GM19043 (cell line): ENCODE results near the gene PLA2G4E.

Experiments used
- ATAC-seq: cut with Tn5 transposase; IDR thresholded peaks from one replicate; pipeline ENCODE4 v1.9.1; 2021; ENCODE audit warnings: low read depth; ENCODE audit not compliant: unreplicated experiment

The PLA2G4E gene

DNA sequence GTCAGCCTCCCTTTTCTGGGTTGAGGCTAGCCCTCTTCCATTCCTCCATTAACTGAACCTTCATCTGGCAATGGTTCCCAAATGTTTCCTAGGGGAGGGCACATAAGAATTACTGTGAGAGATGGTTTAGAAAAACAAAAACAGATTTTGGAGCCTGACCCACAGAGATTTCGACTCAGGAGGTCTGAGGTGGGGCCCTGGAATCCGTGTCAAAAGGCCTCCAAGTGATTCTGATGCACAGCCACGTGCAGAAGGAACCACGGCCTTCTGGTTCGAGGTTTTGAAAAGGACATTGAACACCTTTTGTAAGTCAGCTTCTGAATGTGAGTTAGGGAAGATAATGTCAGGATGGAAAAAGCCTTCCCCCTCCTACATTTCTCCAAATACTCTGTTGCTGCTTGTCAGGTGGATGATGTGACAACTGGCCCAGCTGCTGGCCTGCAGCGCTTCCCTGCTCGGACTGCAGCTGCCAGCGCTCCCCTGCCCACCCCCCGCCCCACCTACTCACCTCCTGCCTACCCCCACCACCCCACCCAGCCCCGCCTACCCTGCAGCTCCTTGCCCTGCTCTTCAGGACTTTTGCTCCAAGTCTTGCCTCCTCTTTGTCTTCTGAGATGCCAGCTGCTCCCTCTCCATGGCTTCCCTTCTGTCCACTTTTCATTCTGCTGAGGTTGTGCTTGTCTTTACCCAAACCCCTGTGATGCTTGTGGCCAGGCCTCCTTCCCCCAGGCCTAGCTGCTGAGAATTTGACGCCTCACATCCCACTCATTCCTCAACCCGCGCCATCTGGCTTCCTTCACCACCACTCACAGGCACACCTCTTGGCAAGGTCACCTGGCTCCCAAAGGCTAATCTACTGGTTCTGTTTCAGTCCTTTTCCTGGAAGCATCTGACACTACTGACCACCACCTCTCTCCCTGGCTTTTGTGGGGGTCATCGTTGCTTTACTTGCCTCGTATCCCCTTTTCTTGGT is 55.1 kb downstream of the PLA2G4E start:
- ATAC-seq = no peak

DNA sequence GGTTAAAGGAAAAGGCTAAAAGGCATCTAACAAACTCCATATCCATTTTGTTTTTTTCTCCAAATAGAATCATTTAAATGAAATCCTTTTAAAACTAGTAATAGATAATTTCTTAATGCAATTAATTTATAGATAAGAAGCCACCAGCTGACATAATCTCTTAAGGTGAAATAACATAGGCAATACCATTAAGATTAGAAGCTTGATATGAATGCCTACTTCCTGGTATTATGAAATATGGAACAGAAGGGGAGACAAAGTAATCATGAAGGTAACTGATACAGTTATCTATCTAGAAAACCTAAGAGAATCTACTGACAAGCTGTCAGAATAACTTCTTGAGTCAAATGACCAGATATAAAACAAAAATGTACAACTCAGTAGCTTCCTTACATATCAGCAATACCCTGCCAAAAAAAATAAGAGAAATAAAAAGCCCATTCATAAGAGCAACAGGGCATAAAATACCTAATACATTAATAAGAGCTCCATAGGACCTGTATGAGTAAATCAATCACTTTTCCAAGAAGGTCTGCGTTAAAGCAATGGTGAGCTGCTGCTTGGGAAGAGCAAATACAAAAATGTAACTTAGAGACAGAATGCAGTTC is 59.1 kb downstream of the PLA2G4E start:
- no peak for ATAC-seq

DNA sequence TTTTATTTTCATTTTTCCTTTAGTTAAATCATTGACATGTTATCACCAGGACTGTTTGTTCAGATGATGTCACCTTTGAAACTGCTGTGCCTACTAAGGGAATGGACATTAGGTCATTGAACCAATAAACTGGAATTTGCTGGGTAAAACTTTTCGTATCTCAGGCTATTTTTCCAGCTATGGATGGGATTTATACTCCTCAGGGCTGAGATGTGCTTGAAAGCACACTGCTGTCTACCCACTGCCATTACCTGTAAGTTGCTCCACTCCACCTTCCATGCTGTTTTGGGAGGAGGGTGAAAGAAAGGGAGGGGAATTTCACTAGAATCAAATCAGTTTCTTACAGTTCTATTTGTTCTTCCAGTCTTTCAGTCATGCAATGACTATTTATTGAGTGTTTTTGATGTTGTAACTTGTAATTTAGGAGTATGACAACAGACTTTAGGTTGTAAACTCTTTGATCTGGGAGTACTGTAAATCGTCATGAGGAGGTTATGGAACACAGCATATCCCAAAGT is 59.8 kb downstream of the PLA2G4E start:
- ATAC-seq = no peak

DNA sequence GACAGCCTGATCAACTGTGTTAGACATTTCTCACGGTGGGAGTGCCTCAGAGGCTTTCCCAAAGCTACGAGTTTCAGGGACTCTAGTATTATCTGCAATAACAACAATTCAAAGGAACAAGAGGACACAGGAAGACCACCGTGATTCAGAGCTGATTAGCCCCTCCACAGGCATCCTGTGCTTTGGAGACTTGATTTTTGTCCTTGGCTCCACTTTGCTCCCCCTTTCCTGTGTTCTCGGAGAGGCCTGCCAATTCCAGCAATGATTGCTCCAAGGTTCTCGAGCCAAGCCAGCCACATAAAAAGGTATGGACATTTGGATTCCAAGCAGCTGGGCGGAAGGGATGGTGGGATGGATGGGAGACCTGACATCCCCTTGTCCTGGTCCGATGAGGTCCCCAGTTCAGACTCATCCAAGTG is 62.8 kb downstream of the PLA2G4E start:
- ATAC-seq = no peak

DNA sequence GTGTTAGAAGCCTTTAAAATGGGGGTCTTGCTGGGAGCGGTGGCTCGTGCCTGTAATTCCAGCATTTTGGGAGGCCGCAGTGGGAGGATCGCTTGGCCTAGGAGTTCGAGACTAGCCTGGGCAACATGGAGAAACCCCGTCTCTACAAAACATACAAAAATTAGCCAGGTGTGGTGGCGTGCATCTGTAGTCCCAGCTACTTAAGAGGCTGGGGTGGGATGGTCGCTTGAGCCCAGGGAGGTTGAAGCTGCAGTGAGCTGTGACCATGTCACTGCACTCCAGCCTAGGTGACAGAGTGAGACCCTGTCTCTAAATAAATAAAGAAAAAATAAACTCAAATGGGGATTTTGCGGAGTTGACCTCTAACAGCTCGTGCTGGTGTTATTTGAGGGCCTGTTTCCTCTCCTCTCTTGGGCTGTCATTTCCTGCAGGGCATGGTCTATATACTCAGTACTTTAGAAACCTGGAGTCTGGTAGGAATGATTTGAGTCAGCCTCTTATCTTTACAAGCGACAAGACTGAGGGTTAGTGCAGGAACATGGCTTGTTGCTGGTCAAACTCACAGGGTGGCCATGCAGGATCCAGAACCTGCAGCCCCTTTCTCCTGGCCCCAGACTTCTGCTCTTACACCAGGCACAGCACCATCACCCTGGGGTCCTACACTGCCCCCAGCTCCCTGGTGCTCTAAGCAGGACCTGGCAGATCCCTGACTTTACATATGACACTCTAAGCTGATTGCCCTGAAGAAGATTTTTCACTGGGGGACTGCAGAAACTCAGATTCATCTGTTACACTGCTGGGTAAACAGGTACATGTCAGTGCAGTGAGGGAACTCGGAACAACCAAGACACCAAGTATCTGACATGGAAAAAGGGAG is 63.6 kb downstream of the PLA2G4E start:
- ATAC-seq = peak; percentile 87

DNA sequence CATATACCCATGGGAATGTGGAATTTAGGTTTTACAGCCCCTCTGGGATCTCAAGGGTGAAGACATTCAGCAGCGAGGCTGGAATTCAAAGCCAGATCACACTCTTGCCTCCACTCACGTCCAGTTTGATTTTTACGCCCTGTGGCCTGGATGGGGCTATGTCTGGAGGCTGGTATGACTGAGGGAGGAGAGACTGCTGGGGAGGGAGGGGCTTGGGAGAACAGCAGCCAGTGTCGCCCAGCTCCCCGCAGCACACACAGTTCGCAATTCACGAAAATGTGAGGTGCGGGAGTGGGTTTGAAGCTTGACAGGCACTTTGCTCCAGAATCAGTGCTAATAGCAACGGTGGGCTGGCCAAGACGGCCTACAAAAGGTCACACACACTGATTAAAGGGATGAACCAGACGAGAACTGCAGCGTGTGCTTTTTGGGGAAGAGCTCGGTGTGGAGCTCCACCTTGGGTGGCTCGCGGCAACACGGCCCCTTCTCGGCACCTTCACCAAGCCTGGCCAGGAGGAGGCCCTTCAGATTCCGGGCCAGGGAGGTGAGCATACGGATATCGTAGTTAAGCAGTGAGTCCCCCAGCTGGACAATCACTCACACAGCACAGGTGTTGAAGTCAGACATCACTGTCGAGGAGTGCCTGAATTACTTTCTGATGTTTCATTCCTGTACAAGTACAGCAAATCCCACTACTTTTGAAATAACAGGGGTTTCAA is 64.9 kb downstream of the PLA2G4E start:
- no peak for ATAC-seq

DNA sequence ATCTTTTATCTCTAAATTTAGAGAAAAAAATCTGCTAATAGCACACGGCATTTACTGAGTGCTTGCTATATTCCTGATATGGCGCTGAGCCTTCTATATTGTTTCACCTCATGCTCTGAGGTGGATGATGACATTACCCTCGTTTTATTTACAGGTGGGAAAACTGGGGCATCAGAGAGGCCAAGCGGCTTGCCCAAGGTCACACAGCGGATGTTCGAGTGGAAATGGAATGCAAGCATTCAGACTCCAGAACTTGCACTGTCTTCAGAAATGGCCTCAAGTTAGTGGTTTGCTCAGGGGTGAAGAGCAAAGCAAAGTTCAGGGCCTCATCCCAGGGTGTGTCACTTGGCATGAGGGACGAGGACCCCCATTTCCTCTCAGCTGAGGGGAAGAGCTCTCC is 65.7 kb downstream of the PLA2G4E start:
- ATAC-seq = no peak

DNA sequence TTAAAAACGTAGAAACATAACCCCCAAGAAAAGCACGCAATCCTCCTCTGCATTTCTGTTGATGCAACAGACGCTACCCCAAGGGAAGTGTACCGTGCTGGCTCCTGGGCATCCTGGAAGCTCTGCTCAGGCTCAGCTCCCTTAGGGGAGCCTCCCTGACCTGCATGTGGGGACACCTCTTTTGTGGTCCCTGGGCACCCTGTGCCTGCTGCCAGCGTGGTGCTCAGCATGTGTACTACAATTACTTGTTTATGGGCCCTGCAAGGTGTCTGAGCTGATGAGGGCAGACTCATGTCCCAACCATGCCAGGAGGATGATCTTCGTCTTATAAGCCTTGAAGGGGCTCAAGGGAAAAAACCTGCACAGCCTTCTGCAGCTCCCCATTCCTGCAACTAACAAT is 66.8 kb downstream of the PLA2G4E start:
- no peak for ATAC-seq

DNA sequence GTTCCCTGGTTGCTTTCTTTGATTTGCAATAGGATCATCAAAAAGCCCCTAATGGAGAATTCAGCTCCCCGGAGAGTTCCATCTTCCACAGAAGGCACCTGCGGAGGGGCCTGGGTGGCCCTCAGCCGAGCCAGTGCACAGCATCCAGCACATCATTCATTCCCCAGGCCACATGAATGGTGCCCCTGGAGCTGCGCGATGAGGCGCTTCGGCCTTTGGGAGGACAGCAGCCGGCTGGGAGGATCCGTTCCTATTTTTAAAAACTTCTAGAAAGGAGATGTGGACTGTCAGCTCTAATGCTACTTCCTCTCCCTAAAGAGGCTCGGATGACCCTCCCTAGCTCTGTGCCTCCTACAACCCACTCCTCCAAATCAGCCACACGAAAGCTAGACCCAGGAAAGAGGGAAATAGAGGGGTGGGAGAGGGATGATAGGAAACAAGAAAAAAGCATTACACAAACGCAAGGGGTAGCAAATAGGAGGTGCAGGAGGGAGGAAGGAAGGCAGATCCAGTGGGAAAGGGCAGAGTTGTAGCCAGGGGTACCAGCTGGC is 68.8 kb downstream of the PLA2G4E start:
- no peak for ATAC-seq

DNA sequence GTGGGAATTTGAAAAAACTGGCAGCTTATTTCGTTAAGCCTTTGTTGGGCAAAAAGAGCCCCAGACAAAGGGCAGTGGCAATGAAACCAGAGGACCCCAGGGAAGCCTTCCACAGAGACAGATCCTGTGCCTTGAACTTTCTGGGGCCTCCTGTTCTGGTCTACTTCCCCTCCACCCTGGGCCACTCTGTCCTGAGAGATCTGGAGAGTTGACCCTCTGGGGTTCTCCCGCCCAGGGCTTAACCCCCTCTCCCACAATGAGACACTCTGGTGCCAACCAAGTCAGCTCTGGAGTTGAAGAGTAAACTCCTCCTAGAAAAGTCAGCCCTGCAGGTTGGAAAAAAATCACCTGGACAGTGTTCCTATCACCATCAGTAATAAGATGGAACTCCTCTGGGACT is 69.3 kb downstream of the PLA2G4E start:
- ATAC-seq = no peak

DNA sequence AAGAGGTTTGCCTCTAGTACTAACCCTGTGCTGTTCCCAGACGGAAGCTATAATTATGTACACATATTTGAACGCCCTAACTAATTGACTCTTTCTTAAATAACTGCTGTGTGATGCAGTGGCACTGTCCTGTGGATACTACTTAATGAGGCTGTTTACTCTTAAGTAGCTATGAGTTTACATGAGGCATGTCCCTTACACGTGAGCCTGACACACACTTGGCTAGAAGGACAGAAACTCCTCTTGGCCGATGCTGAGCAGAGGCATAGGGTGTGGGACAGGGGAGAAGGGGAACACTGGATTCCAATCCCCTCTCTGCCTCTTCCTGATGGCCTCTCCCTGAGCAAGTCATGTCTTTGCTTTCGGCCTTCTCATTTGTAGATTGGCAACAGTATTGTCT is 70.4 kb downstream of the PLA2G4E start:
- no peak for ATAC-seq

DNA sequence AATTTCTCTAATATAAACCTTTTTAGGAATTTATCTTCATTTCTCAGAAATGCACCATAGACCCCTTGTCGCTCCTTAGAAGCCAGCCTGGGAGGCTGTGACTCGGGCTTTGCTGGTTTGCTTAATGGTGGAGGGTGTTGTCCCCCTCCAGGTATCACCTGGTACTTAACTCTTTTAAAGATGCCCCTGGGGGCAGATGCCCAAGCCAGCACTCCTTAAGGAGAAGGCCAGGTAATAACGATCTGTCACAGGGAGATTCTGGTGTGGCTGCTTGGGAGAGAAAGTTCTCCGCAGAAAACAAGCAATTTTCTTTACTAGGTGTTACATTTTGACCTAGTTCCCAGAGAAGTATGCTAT is 70.7 kb downstream of the PLA2G4E start:
- no peak for ATAC-seq

DNA sequence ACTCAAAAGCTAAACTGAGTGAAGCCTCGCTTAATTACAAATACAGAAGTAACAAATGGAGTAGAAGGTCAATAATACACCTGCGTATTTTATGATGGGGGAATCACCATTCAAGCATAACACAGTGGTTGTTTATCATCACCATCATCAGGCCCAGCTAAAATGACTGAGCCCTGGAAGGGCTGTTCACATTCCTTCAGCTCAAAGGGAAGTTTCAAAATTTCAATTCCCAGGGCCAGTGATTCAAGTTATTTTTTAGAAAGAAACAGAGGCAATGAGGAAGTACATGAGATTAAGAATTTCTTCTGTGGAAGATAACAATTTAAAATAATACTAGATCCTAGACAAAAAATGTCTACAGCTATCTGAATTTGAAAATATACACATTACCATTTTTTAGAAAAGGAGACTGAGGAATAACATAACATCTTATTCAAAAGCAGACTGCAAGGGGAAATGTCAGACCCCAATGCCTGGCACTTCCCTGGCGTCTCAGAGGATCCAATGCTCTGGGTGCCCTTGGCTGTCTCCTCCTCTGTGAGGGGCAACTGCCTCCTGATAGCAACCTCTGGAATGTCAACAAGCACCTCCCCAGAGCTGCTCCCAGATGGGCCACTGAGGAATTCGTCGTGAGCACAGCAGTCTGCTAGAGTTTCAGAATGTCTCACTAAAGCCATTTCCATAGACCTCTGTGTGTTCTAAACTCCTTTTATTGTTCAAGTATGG is 71.3 kb downstream of the PLA2G4E start:
- no peak for ATAC-seq

DNA sequence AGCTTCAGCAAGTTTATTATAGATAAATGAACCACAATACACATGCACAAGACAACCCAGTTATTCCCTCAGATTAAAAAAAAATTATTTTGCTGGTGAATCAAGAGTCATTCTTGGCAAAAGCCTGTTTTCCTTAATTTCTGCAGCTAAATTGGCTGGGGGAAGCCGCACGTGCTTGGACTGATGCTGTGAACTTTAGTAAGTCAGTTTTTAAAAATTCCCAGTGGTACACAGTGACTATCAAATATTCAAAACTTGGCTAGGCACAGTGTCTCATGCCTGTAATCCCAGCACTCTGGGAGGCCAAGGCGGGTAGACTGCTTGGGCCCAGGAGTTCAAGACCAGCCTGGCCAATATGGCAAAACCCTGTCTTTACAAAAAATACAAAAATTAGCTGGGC is 72.4 kb downstream of the PLA2G4E start:
- ATAC-seq = no peak

DNA sequence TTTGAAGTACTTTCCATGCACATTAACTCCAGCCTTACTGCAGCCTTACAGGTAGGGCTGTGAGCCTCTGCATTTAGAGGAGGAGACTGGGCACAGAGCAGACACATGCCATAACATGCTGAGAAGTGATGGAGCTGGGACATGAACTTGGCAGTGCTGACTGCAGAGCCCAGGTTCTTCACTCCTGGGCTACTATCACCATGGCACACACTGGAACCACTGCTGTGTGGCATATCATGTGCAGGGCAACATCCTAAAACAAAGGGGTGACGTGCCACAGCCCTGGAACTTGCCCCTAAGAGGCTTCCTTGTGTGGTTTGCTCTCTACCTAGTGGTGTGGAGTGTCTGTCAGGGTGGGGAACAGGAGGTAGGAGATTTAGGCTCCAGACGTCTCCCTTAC is 73.9 kb downstream of the PLA2G4E start:
- ATAC-seq = no peak

DNA sequence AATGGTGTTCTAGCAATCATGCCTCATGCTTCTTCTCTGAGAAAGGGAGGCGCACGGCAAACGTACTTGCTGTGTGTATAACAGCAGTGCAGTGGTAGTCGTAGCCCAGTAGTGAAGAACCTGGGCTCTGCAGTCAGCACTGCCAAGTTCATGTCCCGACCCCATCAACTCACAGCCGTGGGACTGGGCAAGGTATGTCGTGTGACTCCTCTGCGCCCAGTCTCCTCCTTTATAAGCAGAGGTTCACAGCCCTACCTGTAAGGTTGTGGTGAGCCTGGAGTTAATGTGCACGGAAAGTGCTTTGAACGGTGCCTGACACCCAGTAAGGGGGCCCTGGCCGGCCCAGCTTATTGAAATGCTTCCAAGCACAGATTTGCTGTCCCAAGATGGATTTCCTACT is 75.1 kb downstream of the PLA2G4E start:
- ATAC-seq = no peak

DNA sequence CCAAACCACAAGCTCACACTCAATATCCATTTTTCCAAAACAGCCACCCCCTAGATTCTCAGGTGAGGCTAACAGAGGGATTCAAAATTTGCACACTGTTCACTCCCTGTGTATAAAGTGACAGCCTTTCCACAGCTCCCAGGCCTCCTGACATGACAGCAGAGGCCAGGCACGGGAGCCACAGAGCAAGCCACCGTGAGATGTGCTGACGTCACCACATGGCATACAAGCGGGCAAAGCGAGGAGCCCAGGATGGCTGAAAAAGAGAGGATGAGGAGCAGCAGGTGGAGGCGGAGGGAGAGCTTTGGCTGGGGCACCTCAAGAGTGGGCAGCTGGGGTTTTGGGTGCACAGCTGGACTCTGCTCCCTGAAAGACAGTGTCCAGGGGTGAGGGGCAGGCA is 75.6 kb downstream of the PLA2G4E start:
- ATAC-seq = no peak

DNA sequence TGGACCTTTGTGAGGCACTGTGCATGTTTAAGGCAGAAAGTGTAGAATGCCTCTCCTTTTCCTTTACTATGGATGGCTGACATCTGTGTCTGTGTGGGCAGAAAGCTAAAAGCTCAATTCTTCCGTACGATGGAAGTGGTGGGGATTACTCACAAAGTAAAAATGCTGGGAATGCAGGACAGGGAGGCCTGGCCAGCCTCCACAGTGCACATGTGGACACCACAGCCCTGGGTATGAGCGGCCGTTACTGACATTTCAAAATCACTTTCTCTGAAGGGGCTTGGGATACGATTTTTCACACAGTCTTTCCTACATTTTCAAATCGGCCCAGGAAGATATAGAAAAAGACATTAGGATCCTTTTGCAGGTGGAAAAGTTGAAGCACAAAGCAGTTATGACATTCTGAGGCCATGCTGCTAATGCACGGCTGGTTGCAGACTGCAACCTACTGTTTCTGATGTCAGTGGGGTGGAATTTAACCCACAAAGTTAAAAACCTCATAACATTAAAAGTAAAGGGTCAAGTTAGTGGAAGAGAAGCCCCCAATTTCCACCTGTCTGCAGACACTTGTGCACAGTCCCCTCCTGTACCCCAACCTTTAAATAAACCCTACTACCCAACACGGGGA is 76.4 kb downstream of the PLA2G4E start:
- ATAC-seq = no peak
